Adrenal gland (tissue), 12 donors: ENCODE results near the gene GMPR2. TPM values are rescaled to one million over a fixed set of nuclear protein-coding genes. Genes with fewer than 3 reads are reported as not detected.

Experiments used
- DNase-seq, 7 donors: peaks; one replicate each; pipeline ENCODE4 v3.0.0-alpha.2; 2019 to 2020
- H3K27ac ChIP-seq, 5 donors: fragments of 200-600 bp; sonication (generic) in 4 of 5; 1 replicate in 3 of 5; 2 replicates in 2 of 5; pipeline versions ENCODE4 v1.5.1 to v1.8.0; 2016 to 2020; ENCODE audit warnings: mild to moderate bottlenecking in 1 of 5
- H3K27me3 ChIP-seq: fragments of 200-600 bp; 2 replicates; pipeline ENCODE4 v1.8.0; 2021
- H3K36me3 ChIP-seq, 2 donors: fragments of 200-600 bp; replicated peaks in 1 of 2; 1 replicate in 1 of 2; 2 replicates in 1 of 2; pipeline versions ENCODE4 v1.5.1 to v1.8.0; 2018 to 2022
- H3K4me1 ChIP-seq, 2 donors: fragments of 200-600 bp; replicated peaks in 1 of 2; 1 replicate in 1 of 2; 2 replicates in 1 of 2; pipeline versions ENCODE4 v1.5.1 to v1.8.0; 2018 to 2021
- H3K4me3 ChIP-seq, 4 donors: fragments of 200-600 bp; sonication (generic) in 3 of 4; one replicate each; pipeline ENCODE4 v1.5.1; 2016 to 2018
- H3K9me3 ChIP-seq, 3 donors: fragments of 200-600 bp; sonication (generic) in 1 of 3; replicated peaks in 1 of 3; 1 replicate in 2 of 3; 2 replicates in 1 of 3; pipeline versions ENCODE4 v1.5.1 to v1.8.0; 2016 to 2021
- POLR2A ChIP-seq, 2 donors: fragments of 450-650 bp; IDR thresholded peaks; one replicate each; pipeline ENCODE4 v1.6.1; 2017; ENCODE audit warnings: antibody characterized with exemption in 2 of 2, mild to moderate bottlenecking in 2 of 2, moderate library complexity in 1 of 2
- WGBS, 4 donors: extraction: QIAGEN DNeasy Blood & Tissue Kit in 2 of 4; methylation state at CpG; one replicate each; pipeline versions ENCODE4 v1.1.5 to v1.1.7; 2013 to 2017; 5-methylcytosine and 5-hydroxymethylcytosine counted together
- intact Hi-C, 2 donors: fragments of 100-400 bp; cut with DNase I; formaldehyde crosslinking; loops; one replicate each; pipeline versions ENCODE4 v1.14.1 to v1.15.0; 2022 to 2023
- polyA plus RNA-seq, 3 donors: library from polyadenylated mRNA; stranded (reverse); fragments of 200-250 nt in 2 of 3; fragments of 350-450 nt in 1 of 3; fragmentation: Illumina TruSeq in 1 of 3; extraction: RNeasy Lipid Tissue Mini Kit (QIAGEN cat#74804) in 1 of 3; gene quantifications; one replicate each; pipeline ENCODE4 v1.2.3, GENCODE V29; 2013 to 2014
- total RNA-seq, 9 donors: library from RNA; depleted of rRNA in 4 of 9; stranded (reverse); fragments of >200 nt in 4 of 9; fragments of 120-200 nt in 1 of 9; fragmentation: NEBNext Ultra II Directional in 1 of 9; extraction: Animal tissue kit (Norgen Biotek cat#: 25700) in 1 of 9; gene quantifications; one replicate each; pipeline versions ENCODE4 v1.1.0 to v1.2.4, GENCODE V29; 2013 to 2023
- TF ChIP-seq, protein P1 (sequence below), 6 experiments: fragments of 450-650 bp in 4 of 6; fragments of 200-600 bp in 2 of 6; sonication (generic) in 1 of 6; IDR thresholded peaks; 1 replicate in 5 of 6; 2 replicates in 1 of 6; pipeline versions ENCODE4 v1.5.1 to v1.8.0; 2016 to 2021; ENCODE audit warnings: antibody characterized with exemption in 6 of 6, mild to moderate bottlenecking in 2 of 6, moderate library complexity in 1 of 6
- donor health status: healthy with polysubstance abuse.
- donor health status: Bipolar disorder and iron deficiency.
- donor health status: DM: yes; HTN: yes; CAD: no.
- donor health status: DM: no; HTN: no; CAD: no.
- donor health status: DM: no; HTN: no; CAD: no.
- donor health status: DM: yes; HTN: yes; CAD: no.

The GMPR2 gene
- total and polyA plus RNA-seq, 12 donors: 70.6 to 188 (median 124) TPM

DNA sequence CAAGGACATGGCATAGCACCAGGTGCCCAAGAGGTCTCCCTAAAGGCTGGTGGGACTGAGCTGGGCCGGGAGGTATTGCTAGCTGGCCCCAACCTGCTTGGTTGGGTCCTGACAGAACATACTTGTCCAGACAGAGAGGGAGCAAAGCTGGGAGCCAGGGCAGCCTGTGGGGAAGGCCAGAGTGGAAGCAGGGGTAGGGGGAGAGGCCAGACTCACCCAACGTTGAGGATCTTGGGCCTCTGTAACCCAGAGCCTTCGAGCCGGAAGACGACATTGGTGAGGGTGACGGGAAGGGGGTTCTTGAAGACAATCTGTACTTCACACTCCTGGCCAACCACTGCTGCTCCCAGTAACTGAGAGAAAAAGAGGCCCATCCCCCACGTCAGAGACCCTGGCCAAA lies 21.2 kb downstream of the GMPR2 start:
- H3K36me3 ChIP-seq: no peaks in the 10 kb centered on the region
- TF ChIP-seq, protein P1, sequence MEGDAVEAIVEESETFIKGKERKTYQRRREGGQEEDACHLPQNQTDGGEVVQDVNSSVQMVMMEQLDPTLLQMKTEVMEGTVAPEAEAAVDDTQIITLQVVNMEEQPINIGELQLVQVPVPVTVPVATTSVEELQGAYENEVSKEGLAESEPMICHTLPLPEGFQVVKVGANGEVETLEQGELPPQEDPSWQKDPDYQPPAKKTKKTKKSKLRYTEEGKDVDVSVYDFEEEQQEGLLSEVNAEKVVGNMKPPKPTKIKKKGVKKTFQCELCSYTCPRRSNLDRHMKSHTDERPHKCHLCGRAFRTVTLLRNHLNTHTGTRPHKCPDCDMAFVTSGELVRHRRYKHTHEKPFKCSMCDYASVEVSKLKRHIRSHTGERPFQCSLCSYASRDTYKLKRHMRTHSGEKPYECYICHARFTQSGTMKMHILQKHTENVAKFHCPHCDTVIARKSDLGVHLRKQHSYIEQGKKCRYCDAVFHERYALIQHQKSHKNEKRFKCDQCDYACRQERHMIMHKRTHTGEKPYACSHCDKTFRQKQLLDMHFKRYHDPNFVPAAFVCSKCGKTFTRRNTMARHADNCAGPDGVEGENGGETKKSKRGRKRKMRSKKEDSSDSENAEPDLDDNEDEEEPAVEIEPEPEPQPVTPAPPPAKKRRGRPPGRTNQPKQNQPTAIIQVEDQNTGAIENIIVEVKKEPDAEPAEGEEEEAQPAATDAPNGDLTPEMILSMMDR (IDR thresholded peaks at IDR 0.05): no peak
- TF ChIP-seq POLR2A (IDR thresholded peaks at IDR 0.05): no peak
- intact Hi-C loops: no loop called here
- no peaks in the 10 kb centered on the region for H3K9me3 ChIP-seq
- no peaks in the 10 kb centered on the region for H3K4me1 ChIP-seq
- H3K4me3 ChIP-seq: no peak overlapping the region
- 79 to 85% (median 82%) methylated on average over 6 to 7 of the region's 7 CpGs for WGBS, 4 donors
- no peaks in the 10 kb centered on the region for H3K27me3 ChIP-seq
- no peak for DNase-seq
- no peak overlapping the region for H3K27ac ChIP-seq

DNA sequence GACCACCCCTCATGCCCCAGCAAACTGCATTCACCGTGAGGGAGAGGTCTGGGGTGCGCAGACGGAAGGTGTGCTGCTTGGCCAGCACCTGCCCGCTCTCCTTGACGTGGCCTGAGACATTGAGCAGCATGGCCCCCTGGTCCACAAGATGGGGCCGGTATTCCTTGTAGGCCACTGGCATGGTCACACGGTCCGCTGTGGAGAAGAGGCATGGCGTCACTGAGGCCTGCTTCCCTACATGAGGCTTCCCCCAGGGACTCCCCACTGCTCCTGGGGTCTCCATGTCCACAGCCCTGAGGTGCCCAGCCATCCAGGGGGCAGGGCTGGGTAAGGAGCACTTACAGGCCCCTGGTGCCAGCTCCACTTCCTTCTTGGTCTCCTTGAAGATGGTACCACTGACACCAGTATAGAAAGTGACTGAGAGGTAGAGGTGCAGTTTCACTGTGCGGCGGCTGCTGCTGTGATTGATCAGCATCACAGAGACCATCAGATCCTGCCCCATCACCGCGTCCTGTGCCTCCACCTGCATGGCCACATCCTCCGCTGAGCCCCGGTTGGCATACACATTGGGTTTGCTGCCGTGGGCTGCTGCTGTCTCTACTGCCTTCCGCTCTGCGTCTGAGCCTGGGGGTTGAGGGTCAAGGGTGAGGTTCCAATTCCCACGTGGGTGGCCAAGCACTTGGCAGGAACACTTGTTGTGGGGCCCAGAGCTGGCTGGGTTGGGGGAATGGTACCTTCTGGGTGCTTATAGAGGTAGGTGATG lies 22.1 kb downstream of the GMPR2 start:
- no peak for DNase-seq
- WGBS, 4 donors: 94 to 96% (median 96%) methylated on average over 14 to 19 of the region's 19 CpGs
- intact Hi-C loops: no loop called here
- Histone ChIP-seq H3K4me1 (no peaks in the 10 kb centered on the region), H3K9me3 (no peaks in the 10 kb centered on the region), H3K4me3 (no peak overlapping the region), H3K27me3 (no peaks in the 10 kb centered on the region), H3K27ac (no peak overlapping the region), H3K36me3 (no peaks in the 10 kb centered on the region)
- TF ChIP-seq, protein P1 (IDR thresholded peaks at IDR 0.05): no peak
- no peak for TF ChIP-seq POLR2A (IDR thresholded peaks at IDR 0.05)

DNA sequence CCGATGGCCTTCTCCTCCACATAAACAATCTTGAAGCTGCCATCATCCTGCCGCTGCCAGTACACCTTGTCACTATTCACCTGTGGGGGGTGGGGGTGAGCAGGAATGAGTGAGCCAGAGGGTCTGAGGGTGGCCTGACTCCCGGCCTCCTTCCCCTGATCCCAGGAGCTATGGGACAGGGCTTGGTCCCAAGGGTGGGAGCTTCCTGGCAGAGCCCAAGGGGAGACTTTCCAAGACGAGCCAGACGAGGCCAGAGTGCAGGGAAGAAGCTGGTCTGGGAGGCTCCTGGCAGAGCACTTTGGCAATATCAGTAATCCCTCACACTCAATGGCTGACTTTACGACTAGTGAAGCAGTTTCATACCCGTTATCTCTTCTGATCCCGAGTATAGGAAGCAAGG lies 22.7 kb downstream of the GMPR2 start:
- 91 to 100% (median 95%) methylated on average over 4 to 8 of the region's 8 CpGs for WGBS, 4 donors
- no peak for TF ChIP-seq POLR2A (IDR thresholded peaks at IDR 0.05)
- TF ChIP-seq, protein P1 (IDR thresholded peaks at IDR 0.05): no peak
- Histone ChIP-seq H3K4me1 (no peaks in the 10 kb centered on the region), H3K36me3 (no peaks in the 10 kb centered on the region), H3K4me3 (no peak overlapping the region), H3K27ac (no peak overlapping the region), H3K9me3 (no peaks in the 10 kb centered on the region), H3K27me3 (no peaks in the 10 kb centered on the region)
- no peak for DNase-seq
- intact Hi-C loops: no loop called here

DNA sequence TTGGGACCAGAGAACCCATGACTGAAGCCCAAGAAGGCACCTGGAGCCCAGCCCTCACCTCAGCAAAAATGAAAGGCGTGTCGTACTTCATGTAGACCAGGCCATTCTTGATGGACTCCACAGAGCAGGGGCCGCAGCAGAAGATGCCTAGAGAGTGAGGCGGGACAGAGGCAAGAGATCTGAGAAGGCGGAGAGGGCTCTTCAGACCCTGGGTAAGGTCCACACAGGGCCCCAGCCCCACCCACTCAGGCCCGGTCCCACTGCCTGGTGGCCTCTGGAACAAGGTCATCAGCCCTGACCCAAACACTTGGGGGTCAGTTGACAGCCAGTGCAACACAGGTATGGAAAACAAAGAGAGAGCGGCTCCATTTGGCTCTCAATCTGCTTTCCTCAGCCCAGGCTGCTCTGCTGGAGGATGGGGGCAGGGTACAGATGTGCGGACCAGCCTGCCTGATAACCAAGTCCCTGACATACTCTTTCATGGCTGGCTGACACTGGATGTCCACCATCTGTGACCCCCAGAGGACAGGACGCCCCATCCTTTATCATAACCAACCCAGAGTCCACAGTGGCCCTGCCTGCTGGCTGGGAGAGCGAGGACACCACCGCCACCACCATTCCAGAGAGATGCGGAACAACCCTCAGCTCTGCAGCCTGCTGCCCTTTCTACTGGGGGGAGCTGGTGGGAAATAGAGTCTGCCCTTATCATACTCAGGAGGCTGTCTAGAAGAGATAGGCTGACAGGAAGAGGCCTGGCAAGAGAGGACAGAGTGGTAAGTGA lies 23.4 kb downstream of the GMPR2 start:
- no peak for DNase-seq
- intact Hi-C loops: no loop called here

More for the DNA sequence above, 23.4 kb downstream of the GMPR2 start:
- no peaks in the 10 kb centered on the region for H3K9me3 ChIP-seq
- WGBS, 4 donors: 93 to 97% (median 95%) methylated on average over 9 to 12 of the region's 12 CpGs
- no peak overlapping the region for H3K4me3 ChIP-seq
- H3K36me3 ChIP-seq: no peaks in the 10 kb centered on the region
- H3K4me1 ChIP-seq: no peaks in the 10 kb centered on the region
- H3K27ac ChIP-seq: no peak overlapping the region
- no peaks in the 10 kb centered on the region for H3K27me3 ChIP-seq
- TF ChIP-seq, protein P1 (IDR thresholded peaks at IDR 0.05): no peak
- no peak for TF ChIP-seq POLR2A (IDR thresholded peaks at IDR 0.05)
